H1 (cell line): ENCODE results near the gene ARMC12. TPM values are rescaled to one million over a fixed set of nuclear protein-coding genes. Genes with fewer than 3 reads are reported as not detected.
A peak's percentile ranks its signal among the peaks of the same experiment; 100 is the strongest.

ENCODE experiments used
- CTCF ChIA-PET: fragments of 300-600 bp; sonication (Branson Sonifier 250); formaldehyde crosslinking; loops from one replicate; lab custom pipeline; 2021; ENCODE audit not compliant: partially characterized antibody; lab: Charles Lee
- POLR2A ChIA-PET: fragments of 300-600 bp; sonication (Branson Sonifier 250); formaldehyde crosslinking; loops from one replicate; lab custom pipeline; 2021; ENCODE audit warnings: inconsistent platforms; ENCODE audit not compliant: partially characterized antibody; lab: Charles Lee
- DNase-seq, 2 experiments: peaks; one replicate each; pipeline versions ENCODE4 v3.0.0 to v3.0.0-alpha.2; 2010 to 2022; ENCODE audit warnings: low spot score in 2 of 2, low read depth in 1 of 2, mixed read lengths in 1 of 2
- FAIRE-seq: peaks from 2 replicates; lab custom pipeline; 2011; peaks lifted over from hg19 to GRCh38; lab: Jason Lieb, UNC
- H2AFZ ChIP-seq: 2 replicates; pipeline ENCODE4 v1.8.1; 2012; ENCODE audit warnings: low read length, inconsistent platforms
- H2AK5ac ChIP-seq: 2 replicates; pipeline ENCODE4 v1.6.1; 2013; ENCODE audit warnings: low read depth, low read length
- H2BK120ac ChIP-seq: replicated peaks from 2 replicates; pipeline ENCODE3; 2013; ENCODE audit warnings: low read depth, low read length, inconsistent platforms
- H2BK12ac ChIP-seq: 2 replicates; pipeline ENCODE4 v1.6.1; 2013; ENCODE audit warnings: low read depth, low read length
- H2BK15ac ChIP-seq: 2 replicates; pipeline ENCODE4 v1.6.1; 2013; ENCODE audit warnings: low read length
- H2BK20ac ChIP-seq: 2 replicates; pipeline ENCODE4 v1.6.1; 2013; ENCODE audit warnings: low read length
- H2BK5ac ChIP-seq: 2 replicates; pipeline ENCODE4 v1.6.1; 2013; ENCODE audit warnings: low read depth, low read length
- H3K14ac ChIP-seq: 2 replicates; pipeline ENCODE4 v1.6.1; 2013; ENCODE audit warnings: inconsistent platforms; ENCODE audit not compliant: insufficient read length
- H3K18ac ChIP-seq: 2 replicates; pipeline ENCODE4 v1.6.1; 2013; ENCODE audit warnings: low read length; ENCODE audit errors: extremely low read depth
- H3K23ac ChIP-seq: 2 replicates; pipeline ENCODE4 v1.6.1; 2013; ENCODE audit warnings: inconsistent platforms; ENCODE audit not compliant: insufficient read length
- H3K23me2 ChIP-seq: 2 replicates; pipeline ENCODE4 v1.6.1; 2013; ENCODE audit warnings: low read depth, low read length
- H3K27ac ChIP-seq: 2 replicates; pipeline ENCODE4 v1.6.1; 2011; ENCODE audit warnings: low read depth, low read length, inconsistent platforms
- H3K27me3 ChIP-seq, 4 experiments: replicated peaks in 1 of 4; 1 replicate in 1 of 4; 2 replicates in 3 of 4; pipeline versions ENCODE4 v1.6.1 to v1.8.1; 2011 to 2013; ENCODE audit warnings: low read length in 3 of 4, mild to moderate bottlenecking in 3 of 4, inconsistent platforms in 2 of 4, mixed read lengths in 2 of 4, moderate library complexity in 1 of 4; ENCODE audit not compliant: control insufficient read depth in 3 of 4, insufficient read depth in 3 of 4; ENCODE audit errors: extremely low read depth in 1 of 4
- H3K36me3 ChIP-seq, 4 experiments: 2 replicates each; pipeline versions ENCODE4 v1.6.1 to v1.8.1; 2011 to 2013; ENCODE audit warnings: mild to moderate bottlenecking in 4 of 4, low read length in 3 of 4, moderate library complexity in 2 of 4, control low read depth in 1 of 4, inconsistent platforms in 1 of 4; ENCODE audit not compliant: insufficient read depth in 4 of 4, control insufficient read depth in 2 of 4
- H3K4ac ChIP-seq: replicated peaks from 2 replicates; pipeline ENCODE3; 2013; ENCODE audit warnings: low read length, low read depth, mixed read lengths, inconsistent platforms; ENCODE audit not compliant: insufficient read length
- H3K4me1 ChIP-seq, 4 experiments: replicated peaks in 1 of 4; 1 replicate in 1 of 4; 2 replicates in 3 of 4; pipeline versions ENCODE4 v1.6.1 to v1.8.1; 2011 to 2013; ENCODE audit warnings: low read length in 3 of 4, inconsistent platforms in 2 of 4, mixed read lengths in 1 of 4; ENCODE audit not compliant: insufficient read depth in 4 of 4, control insufficient read depth in 3 of 4
- H3K4me2 ChIP-seq, 2 experiments: 2 replicates each; pipeline versions ENCODE4 v1.6.1 to v1.8.1; 2011 to 2013; ENCODE audit warnings: low read depth in 2 of 2, low read length in 2 of 2, control low read depth in 1 of 2, inconsistent platforms in 1 of 2, mild to moderate bottlenecking in 1 of 2; ENCODE audit not compliant: insufficient read depth in 1 of 2
- H3K4me3 ChIP-seq, 4 experiments: fragments of 200-600, 300-600 bp in 1 of 4; sonication (generic), shearing (Covaris generic), sonication (Bioruptor Twin) in 1 of 4; 2 replicates each; pipeline versions ENCODE4 v1.5.1 to v1.8.1; 2011 to 2016; ENCODE audit warnings: low read length in 4 of 4, low read depth in 3 of 4, control low read depth in 2 of 4, inconsistent platforms in 2 of 4, mild to moderate bottlenecking in 2 of 4, mixed read lengths in 1 of 4, moderate library complexity in 1 of 4; ENCODE audit not compliant: insufficient read depth in 2 of 4; ENCODE audit errors: extremely low read depth in 1 of 4
- H3K56ac ChIP-seq: replicated peaks from 2 replicates; pipeline ENCODE3; 2013; ENCODE audit warnings: low read depth, mild to moderate bottlenecking, mixed read lengths, low read length, inconsistent platforms; ENCODE audit not compliant: insufficient read length
- H3K79me1 ChIP-seq: 2 replicates; pipeline ENCODE4 v1.6.1; 2013; ENCODE audit warnings: low read depth, low read length, control low read depth
- H3K79me2 ChIP-seq, 2 experiments: 2 replicates each; pipeline versions ENCODE4 v1.6.1 to v1.8.1; 2012 to 2013; ENCODE audit warnings: low read length in 2 of 2, mild to moderate bottlenecking in 2 of 2, inconsistent platforms in 1 of 2; ENCODE audit not compliant: insufficient read depth in 2 of 2, control insufficient read depth in 1 of 2
- H3K9ac ChIP-seq, 4 experiments: replicated peaks in 1 of 4; 1 replicate in 1 of 4; 2 replicates in 3 of 4; pipeline versions ENCODE4 v1.6.1 to v1.8.1; 2011 to 2013; ENCODE audit warnings: low read depth in 3 of 4, low read length in 3 of 4, control low read depth in 2 of 4, mild to moderate bottlenecking in 2 of 4, moderate library complexity in 2 of 4, inconsistent platforms in 1 of 4; ENCODE audit errors: extremely low read depth in 1 of 4
- H3K9me3 ChIP-seq, 2 experiments: 2 replicates each; pipeline versions ENCODE4 v1.6.1 to v1.8.1; 2012 to 2013; ENCODE audit warnings: mild to moderate bottlenecking in 2 of 2, moderate library complexity in 2 of 2, control low read depth in 1 of 2, inconsistent platforms in 1 of 2, low read depth in 1 of 2, low read length in 1 of 2, mixed read lengths in 1 of 2; ENCODE audit not compliant: insufficient read depth in 2 of 2
- H4K20me1 ChIP-seq, 2 experiments: replicated peaks in 1 of 2; 2 replicates each; pipeline versions ENCODE3 to v1.8.1; 2011 to 2013; ENCODE audit warnings: inconsistent platforms in 2 of 2, low read length in 2 of 2, mild to moderate bottlenecking in 1 of 2; ENCODE audit not compliant: insufficient read depth in 2 of 2, control insufficient read depth in 1 of 2
- H4K5ac ChIP-seq: 2 replicates; pipeline ENCODE4 v1.6.1; 2013; ENCODE audit warnings: low read length, low read depth, mixed read lengths, inconsistent platforms; ENCODE audit not compliant: insufficient read length
- H4K8ac ChIP-seq: 2 replicates; pipeline ENCODE4 v1.8.0; 2013; ENCODE audit warnings: mild to moderate bottlenecking, moderate library complexity, low read length, inconsistent platforms; ENCODE audit not compliant: insufficient read depth; ENCODE audit errors: extremely low read depth
- H4K91ac ChIP-seq: replicated peaks from 2 replicates; pipeline ENCODE3; 2013; ENCODE audit warnings: low read length, mixed read lengths, inconsistent platforms; ENCODE audit not compliant: insufficient read length
- GTF2F1 ChIP-seq: IDR thresholded peaks from 2 replicates; pipeline ENCODE4 v1.6.1; 2012; ENCODE audit warnings: low read depth, low read length, improper control_type of control experiment, borderline replicate concordance
- JUN ChIP-seq: IDR thresholded peaks from 2 replicates; pipeline ENCODE4 v1.6.1; 2011; ENCODE audit warnings: low read depth, mild to moderate bottlenecking, improper control_type of control experiment, low read length
- MAX ChIP-seq: IDR thresholded peaks from 2 replicates; pipeline ENCODE4 v1.6.1; 2012; ENCODE audit warnings: inconsistent platforms
- NRF1 ChIP-seq: IDR thresholded peaks from 2 replicates; pipeline ENCODE4 v1.6.1; 2011; ENCODE audit warnings: mild to moderate bottlenecking, low read depth, low read length, improper control_type of control experiment
- POLR2A ChIP-seq, 2 experiments: IDR thresholded peaks; 1 replicate in 1 of 2; 2 replicates in 1 of 2; pipeline ENCODE4 v1.6.1; 2011; ENCODE audit warnings: low read depth in 2 of 2, low read length in 2 of 2, mild to moderate bottlenecking in 2 of 2; ENCODE audit errors: control extremely low read depth in 1 of 2
- POLR2AphosphoS5 ChIP-seq: IDR thresholded peaks from 2 replicates; pipeline ENCODE4 v1.6.1; 2011; ENCODE audit warnings: low read depth, low read length
- RAD21 ChIP-seq, 2 experiments: IDR thresholded peaks in 1 of 2; conservative IDR thresholded peaks in 1 of 2; 2 replicates each; pipeline ENCODE4 v1.6.1; 2011; ENCODE audit warnings: low read depth in 2 of 2, low read length in 2 of 2, improper control_type of control experiment in 1 of 2, inconsistent platforms in 1 of 2, mild to moderate bottlenecking in 1 of 2, moderate library complexity in 1 of 2
- RXRA ChIP-seq: IDR thresholded peaks from 2 replicates; pipeline ENCODE4 v1.6.1; 2011; ENCODE audit warnings: low read depth, mild to moderate bottlenecking, low read length, moderate library complexity; ENCODE audit not compliant: insufficient read depth
- SP1 ChIP-seq: IDR thresholded peaks from 2 replicates; pipeline ENCODE4 v1.6.1; 2011; ENCODE audit warnings: low read depth, low read length
- SUZ12 ChIP-seq: fragments of 200-600 bp; sonication (generic); IDR thresholded peaks from 2 replicates; pipeline ENCODE4 v1.6.1; 2012; ENCODE audit warnings: mild to moderate bottlenecking, inconsistent platforms, low read length, moderate library complexity, mixed read lengths
- TAF7 ChIP-seq: optimal IDR thresholded peaks from 2 replicates; pipeline ENCODE3; 2011; ENCODE audit warnings: low read depth, mild to moderate bottlenecking, inconsistent platforms, low read length, moderate library complexity, borderline replicate concordance
- YY1 ChIP-seq: IDR thresholded peaks from 2 replicates; pipeline ENCODE4 v1.6.1; 2011; ENCODE audit warnings: low read depth, mild to moderate bottlenecking, low read length
- ZNF274 ChIP-seq: IDR thresholded peaks from 2 replicates; pipeline ENCODE4 v1.7.0; 2012; ENCODE audit warnings: low read length, borderline replicate concordance; ENCODE audit errors: extremely low read depth
- WGBS, 2 experiments: shearing (Covaris generic) in 1 of 2; methylation state at CpG; one replicate each; pipeline versions ENCODE4 v1.1.6 to v1.1.7; 2013 to 2015; ENCODE audit warnings: low lambda C conversion rate in 2 of 2, mixed read lengths in 2 of 2, inconsistent platforms in 1 of 2, low coverage in 1 of 2, missing lambda C conversion rate in 1 of 2; ENCODE audit not compliant: insufficient replicate concordance in 2 of 2, insufficient coverage in 1 of 2, insufficient read length in 1 of 2; ENCODE audit errors: extremely low coverage in 1 of 2, missing lambda C conversion rate in 1 of 2; 5-methylcytosine and 5-hydroxymethylcytosine counted together
- polyA plus RNA-seq, 7 experiments: library from polyadenylated mRNA; depleted of rRNA in 3 of 7; stranded (reverse) in 5 of 7; unstranded in 2 of 7; fragments of >200 nt in 5 of 7; fragments of 200-250 nt in 2 of 7; gene quantifications; 1 replicate in 5 of 7; 2 replicates in 1 of 7; 4 replicates in 1 of 7; pipeline versions ENCODE4 v1.2.1 to v1.2.3, GENCODE V29; 2011 to 2013; ENCODE audit warnings: missing spikeins in 2 of 7, mixed read lengths in 2 of 7
- total RNA-seq: library from RNA; stranded (reverse); fragmentation: NEBNext Ultra II Directional; extraction: Animal tissue kit (Norgen Biotek cat#: 25700); gene quantifications from 2 replicates; pipeline ENCODE4 v1.2.1, GENCODE V29; 2021

Gene ARMC12
- total and polyA plus RNA-seq, 2 of the 8 experiments (the other 6 are each of a cell fraction or from before 2014, with no cell fraction given), result 0.86 to 3.7 TPM

GRCh38 chr6:35795453-35796071, 58.7 kb downstream of the ARMC12 start:
- DNase-seq (no peak), FAIRE-seq (no peak)
- H3K56ac ChIP-seq, result no peak overlapping the region
- H2BK12ac ChIP-seq, result 0 out of 2 replicates have a peak overlapping the region, but pooled peaks have one; percentile 32
- H3K79me1 ChIP-seq, result no peaks in the 10 kb centered on the region
- H3K36me3 ChIP-seq, result no peaks in the 10 kb centered on the region
- no peak overlapping the region for H3K4ac ChIP-seq
- no peaks in the 10 kb centered on the region for H4K20me1 ChIP-seq
- H3K4me2 ChIP-seq, result no peak overlapping the region
- H3K18ac ChIP-seq, result no peak overlapping the region
- H4K5ac ChIP-seq, result peak overlapping the region; percentile 22
- POLR2A ChIA-PET, result interaction anchor here (0.6 to 0.7 kb wide), 2 partner anchors 309 to 625 kb away, joined by 3 to 4 read pairs; no protein-coding TSS in a partner anchor
- H2AK5ac ChIP-seq, result no peak overlapping the region; the same call in 1 of the 2 replicates
- WGBS, 2 experiments, result 95% methylated on average over 11 of the region's 11 CpGs; no CpG with 5 or more reads in 1 of the 2 experiments
- H3K27me3 ChIP-seq, result no peaks in the 10 kb centered on the region
- no peaks in the 10 kb centered on the region for H3K23me2 ChIP-seq
- no peak overlapping the region for H3K9ac ChIP-seq
- H3K27ac ChIP-seq, result no peak overlapping the region
- peaks cover 0 to 7% (median 5%) of the 10 kb centered on the region in 4 experiments; a peak in 4 of 7 replicates for H3K4me1 ChIP-seq
- H3K14ac ChIP-seq, result no peak overlapping the region
- H2BK20ac ChIP-seq, result no peak overlapping the region
- H4K8ac ChIP-seq, result no peak overlapping the region; the same call in 1 of the 2 replicates
- H2AFZ ChIP-seq, result no peak overlapping the region
- H3K23ac ChIP-seq, result no peak overlapping the region
- no peak overlapping the region for H4K91ac ChIP-seq
- H3K4me3 ChIP-seq, result no peak overlapping the region
- CTCF ChIA-PET, result interaction anchor here (1.0 to 4.9 kb wide), 3 partner anchors 9 to 454 kb away, joined by 3 to 27 read pairs (median 4); partner anchors contain the start of gene PPARD
- H3K79me2 ChIP-seq, result no peaks in the 10 kb centered on the region
- H3K9me3 ChIP-seq, result no peaks in the 10 kb centered on the region
- no peak overlapping the region for H2BK120ac ChIP-seq
- no peak overlapping the region for H2BK5ac ChIP-seq
- no peak overlapping the region for H2BK15ac ChIP-seq
- TF ChIP-seq RXRA, result no peak
- no peak for TF ChIP-seq POLR2A (IDR thresholded peaks at IDR 0.05; ENCODE audit: control extremely low read depth in 1 of 2, low read depth in 2 of 2, low read length in 2 of 2)
- no peak for TF ChIP-seq TAF7
- TF ChIP-seq GTF2F1, result no peak
- TF ChIP-seq POLR2AphosphoS5, result no peak
- TF ChIP-seq MAX, result no peak
- TF ChIP-seq SP1, result no peak
- TF ChIP-seq RAD21 (IDR thresholded peaks at IDR 0.05 in 1 of 2, conservative IDR thresholded peaks at IDR 0.05 in 1 of 2; ENCODE audit: low read depth in 2 of 2, low read length in 2 of 2), result no peak
- no peak for TF ChIP-seq ZNF274
- TF ChIP-seq SUZ12, result no peak
- no peak for TF ChIP-seq JUN
- no peak for TF ChIP-seq NRF1
- no peak for TF ChIP-seq YY1
